ENCODE results near the gene ARHGAP42.
A peak's percentile ranks its signal among the peaks of the same experiment; 100 is the strongest.

DNA sequence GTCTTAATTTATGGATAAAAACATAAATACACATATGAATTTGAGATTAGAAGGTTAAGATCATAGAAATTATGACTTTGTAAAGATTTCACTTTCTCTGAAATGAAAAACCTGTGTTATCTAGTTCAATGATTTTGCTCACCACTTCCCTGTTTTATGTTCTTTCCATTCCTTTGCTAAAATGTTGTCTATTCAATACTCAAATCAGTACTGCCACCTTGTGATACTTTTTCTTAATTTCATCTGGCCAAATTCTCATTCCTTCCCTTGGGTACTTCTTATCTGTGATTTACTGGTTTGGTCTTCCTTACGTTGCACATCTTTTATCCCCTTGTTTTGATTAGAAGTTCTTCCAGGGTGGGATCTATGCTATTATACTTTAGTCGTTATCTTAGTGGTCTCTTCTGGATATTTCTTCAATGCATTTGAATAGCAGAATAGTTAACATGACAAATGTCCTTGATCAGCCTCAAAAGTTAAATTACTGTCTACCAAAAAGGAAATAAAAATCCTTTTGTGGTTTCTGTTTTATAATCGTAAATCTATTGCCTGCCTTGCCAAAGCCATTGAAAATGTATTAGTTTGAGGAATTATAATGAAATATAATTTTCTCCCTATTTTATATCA, 245.5 kb downstream of the ARHGAP42 start:
- TF ChIP-seq, protein P1, sequence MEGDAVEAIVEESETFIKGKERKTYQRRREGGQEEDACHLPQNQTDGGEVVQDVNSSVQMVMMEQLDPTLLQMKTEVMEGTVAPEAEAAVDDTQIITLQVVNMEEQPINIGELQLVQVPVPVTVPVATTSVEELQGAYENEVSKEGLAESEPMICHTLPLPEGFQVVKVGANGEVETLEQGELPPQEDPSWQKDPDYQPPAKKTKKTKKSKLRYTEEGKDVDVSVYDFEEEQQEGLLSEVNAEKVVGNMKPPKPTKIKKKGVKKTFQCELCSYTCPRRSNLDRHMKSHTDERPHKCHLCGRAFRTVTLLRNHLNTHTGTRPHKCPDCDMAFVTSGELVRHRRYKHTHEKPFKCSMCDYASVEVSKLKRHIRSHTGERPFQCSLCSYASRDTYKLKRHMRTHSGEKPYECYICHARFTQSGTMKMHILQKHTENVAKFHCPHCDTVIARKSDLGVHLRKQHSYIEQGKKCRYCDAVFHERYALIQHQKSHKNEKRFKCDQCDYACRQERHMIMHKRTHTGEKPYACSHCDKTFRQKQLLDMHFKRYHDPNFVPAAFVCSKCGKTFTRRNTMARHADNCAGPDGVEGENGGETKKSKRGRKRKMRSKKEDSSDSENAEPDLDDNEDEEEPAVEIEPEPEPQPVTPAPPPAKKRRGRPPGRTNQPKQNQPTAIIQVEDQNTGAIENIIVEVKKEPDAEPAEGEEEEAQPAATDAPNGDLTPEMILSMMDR (IDR thresholded peaks at IDR 0.05), result peak in 5 of 7 experiments; percentile 23 to 56 (median 32)
- TF ChIP-seq POLR2A (IDR thresholded peaks at IDR 0.05), result no peak
- no peak for TF ChIP-seq POLR2AphosphoS5 (IDR thresholded peaks at IDR 0.05)
- TF ChIP-seq EP300 (IDR thresholded peaks at IDR 0.05), result no peak

All from stomach (tissue), 4 donors.